Measurements from ENCODE around the gene PSME4.

Gene PSME4, protein sequence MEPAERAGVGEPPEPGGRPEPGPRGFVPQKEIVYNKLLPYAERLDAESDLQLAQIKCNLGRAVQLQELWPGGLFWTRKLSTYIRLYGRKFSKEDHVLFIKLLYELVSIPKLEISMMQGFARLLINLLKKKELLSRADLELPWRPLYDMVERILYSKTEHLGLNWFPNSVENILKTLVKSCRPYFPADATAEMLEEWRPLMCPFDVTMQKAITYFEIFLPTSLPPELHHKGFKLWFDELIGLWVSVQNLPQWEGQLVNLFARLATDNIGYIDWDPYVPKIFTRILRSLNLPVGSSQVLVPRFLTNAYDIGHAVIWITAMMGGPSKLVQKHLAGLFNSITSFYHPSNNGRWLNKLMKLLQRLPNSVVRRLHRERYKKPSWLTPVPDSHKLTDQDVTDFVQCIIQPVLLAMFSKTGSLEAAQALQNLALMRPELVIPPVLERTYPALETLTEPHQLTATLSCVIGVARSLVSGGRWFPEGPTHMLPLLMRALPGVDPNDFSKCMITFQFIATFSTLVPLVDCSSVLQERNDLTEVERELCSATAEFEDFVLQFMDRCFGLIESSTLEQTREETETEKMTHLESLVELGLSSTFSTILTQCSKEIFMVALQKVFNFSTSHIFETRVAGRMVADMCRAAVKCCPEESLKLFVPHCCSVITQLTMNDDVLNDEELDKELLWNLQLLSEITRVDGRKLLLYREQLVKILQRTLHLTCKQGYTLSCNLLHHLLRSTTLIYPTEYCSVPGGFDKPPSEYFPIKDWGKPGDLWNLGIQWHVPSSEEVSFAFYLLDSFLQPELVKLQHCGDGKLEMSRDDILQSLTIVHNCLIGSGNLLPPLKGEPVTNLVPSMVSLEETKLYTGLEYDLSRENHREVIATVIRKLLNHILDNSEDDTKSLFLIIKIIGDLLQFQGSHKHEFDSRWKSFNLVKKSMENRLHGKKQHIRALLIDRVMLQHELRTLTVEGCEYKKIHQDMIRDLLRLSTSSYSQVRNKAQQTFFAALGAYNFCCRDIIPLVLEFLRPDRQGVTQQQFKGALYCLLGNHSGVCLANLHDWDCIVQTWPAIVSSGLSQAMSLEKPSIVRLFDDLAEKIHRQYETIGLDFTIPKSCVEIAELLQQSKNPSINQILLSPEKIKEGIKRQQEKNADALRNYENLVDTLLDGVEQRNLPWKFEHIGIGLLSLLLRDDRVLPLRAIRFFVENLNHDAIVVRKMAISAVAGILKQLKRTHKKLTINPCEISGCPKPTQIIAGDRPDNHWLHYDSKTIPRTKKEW (N-terminal part only)

DNA sequence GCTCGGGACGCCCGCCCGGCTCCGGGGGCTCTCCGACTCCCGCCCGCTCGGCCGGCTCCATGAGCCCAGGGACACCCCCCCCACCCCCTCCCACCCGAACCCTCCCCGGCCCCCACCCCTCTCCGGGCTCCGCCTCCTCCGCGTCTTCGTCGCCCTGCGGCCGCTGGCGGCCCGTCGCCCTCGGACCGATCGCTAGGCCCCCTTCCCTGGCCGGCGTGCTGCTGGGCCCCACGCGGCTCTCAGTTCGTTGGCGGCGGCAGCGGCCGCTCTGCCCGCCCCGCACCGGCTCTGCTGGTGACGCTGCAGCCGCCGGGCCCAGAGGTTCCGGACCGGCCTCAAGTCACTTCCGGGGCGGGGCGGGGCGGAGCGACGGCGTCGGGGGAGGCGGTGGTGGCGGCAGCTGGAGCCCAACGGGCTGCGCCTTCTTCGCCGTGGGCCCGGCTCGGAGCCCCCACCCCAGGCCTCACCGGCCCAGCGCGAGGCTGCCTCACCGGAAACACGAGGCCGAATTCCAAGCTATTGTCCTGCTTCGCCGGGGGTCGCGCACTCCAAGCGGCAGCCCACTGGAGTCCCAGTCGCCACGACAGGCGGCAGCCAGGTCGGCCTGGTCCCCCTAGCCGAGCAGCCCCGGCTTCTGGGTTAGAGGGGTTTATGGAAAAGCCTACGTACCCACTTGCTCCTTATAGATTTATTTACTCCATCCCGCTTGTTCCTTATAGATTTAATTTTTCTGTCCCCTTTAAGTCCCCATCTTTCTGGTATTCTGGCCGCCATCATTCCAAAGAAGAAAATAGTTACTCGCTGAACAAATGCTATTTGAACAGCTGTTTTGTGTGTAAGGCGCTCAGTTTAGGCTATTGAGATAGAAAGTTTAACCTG lies at the start of gene PSME4:
Gene PSME4 (minus strand): TSS at position 270 of the 879 bp plus-strand sequence. CDS start 209 bp downstream, at position 61.
- peak; percentile 93 for DNase-seq (ENCODE audit: low spot score)

DNA sequence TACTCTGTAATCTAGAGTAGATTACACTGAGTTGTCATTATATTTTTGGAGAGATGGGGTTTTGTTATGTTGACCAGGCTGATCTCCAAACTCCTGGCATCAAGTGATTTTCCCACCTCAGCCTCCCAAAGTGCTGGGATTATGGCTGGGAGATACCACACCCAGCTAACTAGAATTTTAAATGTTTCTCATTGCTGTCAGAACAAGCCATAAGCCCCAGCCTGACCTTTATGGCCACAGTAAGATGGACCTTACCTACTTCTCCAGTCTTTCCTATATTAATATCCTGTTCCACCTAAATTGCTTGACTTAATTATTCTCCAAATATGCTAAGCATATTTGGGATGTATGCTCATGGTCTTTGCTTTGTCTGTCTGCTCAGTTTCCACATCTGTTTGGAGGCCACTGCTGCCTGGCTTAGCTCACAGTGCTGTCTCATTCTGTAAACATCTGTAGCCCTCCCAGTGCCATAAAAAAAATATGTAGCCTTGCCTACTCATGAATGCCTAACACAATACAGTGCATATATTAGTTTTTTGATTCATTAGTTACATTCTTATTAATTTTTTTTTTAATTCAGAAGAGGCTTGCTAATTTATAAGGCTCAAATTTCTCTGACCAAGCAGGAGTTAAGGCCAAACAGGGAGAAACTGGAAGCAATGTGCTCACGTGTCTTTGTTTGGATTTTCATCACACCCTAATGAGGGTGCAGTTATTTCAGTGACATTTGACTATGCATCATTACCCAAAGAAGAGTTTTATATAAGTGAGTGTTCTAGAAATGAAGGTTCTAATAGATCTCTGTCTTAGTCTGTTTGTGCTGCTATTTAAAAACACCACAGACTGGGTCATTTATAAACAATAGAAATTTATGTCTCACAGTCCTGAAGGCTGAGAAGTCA lies 45.3 kb upstream of the PSME4 start:
- no peak for DNase-seq (ENCODE audit: low spot score)

DNA sequence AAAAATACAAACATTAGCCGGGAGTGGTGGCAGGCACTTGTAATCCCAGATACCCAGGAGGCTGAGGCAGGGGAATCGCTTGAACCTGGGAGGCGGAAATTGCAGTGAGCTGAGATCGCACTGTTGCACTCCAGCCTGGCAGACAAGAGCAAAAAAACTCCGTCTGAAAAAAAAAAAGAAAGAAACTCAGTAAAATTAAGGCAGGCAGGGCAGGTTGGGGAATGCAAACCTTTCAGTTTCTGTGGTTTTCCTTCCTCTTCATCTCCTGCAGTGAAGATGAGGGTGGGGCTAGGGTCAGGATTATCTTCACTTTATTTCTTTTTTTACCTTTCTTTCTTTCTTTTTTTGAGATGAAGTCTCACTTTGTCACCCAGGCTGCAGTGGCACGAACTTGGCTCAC lies 43.2 kb upstream of the PSME4 start:
- DNase-seq (ENCODE audit: low spot score) = no peak

DNA sequence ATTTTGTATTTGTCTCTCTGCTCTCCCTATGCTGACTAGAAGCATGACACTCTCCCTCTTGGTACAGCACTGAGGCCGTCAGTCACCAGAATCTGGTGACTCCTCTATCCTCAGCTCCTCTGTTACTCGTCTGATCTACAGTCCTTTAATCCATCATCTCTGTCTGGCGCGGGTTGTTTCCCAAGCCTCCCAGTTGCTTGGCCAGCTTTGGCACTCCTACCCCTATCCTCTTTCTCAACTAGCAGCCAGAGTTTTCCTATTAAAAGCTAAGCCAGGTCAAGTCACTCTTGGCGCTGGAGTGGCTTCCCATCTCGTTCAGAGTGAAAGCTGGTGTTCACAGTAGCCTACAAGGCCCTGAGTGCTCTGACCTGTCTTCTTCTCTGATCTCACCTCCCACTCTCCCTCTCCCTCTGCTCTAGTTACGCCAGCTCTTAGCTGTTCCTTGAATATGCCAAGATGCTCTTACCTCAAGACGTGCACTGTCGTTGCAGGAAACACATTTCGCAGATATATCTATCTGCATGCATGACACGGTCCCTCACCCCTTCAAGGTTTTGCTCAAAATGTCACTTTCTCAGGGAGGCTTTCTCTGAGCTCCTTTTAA lies 41.8 kb upstream of the PSME4 start:
- DNase-seq (ENCODE audit: low spot score) = no peak

DNA sequence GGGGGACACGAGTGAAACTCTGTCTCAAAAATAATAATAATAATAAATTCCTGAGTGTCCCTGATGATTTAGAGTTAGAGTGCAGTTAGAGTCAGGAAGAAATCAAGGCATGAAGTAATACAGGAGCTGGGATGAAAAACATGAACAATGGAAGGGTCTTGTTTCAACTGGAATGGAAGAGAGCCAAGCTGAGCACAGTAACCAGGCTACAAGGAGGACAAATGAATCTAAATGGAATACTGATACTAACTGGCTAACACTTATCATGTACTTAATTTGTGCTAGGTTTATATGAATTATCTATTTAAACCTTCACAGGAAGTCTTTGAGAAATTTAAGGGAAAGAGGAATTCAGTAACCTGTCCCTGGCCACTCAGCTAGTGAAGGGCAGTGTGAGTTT lies 38.8 kb upstream of the PSME4 start:
- DNase-seq (ENCODE audit: low spot score) = no peak

DNA sequence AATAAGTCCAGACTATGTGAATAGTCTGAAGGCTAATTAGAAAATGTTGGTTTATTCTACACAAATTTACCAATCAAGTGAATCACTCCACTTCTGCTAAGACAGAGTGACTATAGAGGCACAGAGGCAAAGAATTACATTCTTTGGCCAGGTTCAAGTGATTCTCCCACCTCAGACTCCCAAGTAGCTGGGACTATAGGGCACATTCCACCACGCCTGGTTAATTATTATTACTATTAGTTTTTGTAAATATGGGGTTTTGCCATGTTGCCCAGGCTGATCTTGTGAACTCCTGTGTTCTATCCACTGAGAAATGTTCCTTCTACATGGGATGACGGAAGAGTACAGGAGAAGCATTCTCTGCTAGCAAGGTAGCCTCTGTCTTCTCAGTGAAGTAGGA lies 37.6 kb upstream of the PSME4 start:
- DNase-seq (ENCODE audit: low spot score) = no peak

DNA sequence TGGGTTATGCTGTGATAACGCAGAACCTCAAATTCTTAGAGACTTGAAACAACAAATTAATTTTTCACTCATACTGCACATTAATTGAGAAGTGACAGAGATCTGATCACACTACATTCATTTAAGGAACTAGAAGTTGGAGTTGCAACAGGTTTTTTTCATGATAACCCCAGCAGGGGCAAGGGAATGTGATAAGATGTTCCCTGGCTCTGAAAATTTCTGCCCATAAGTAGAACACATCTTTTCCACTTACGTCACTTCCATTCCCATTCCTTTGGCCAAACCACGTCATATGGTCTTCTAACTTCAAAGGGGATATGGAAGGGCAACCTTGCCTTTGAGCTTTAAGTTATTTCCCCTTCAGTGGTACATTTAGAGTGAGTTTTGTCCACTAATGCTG lies 29.7 kb upstream of the PSME4 start:
- no peak for DNase-seq (ENCODE audit: low spot score)

DNA sequence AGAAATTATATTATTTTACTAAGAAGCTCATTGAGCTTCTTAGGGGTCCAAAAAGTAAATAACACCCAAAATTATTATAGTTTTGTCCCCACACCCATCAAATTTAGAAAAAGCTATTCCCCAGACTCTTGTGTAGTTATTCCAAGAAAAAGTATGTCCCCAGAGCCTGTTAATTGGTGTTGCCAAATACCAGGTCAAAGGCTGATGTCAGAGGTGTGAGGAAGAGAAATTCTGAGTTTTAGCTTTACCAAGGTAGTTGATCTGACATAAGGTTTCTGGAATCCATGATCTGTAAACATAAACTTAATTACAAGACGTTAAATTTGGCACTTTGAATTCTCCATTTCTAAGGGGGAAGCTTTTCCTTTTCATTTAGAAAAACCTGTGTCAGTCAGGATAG lies 29.3 kb upstream of the PSME4 start:
- no peak for DNase-seq (ENCODE audit: low spot score)

DNA sequence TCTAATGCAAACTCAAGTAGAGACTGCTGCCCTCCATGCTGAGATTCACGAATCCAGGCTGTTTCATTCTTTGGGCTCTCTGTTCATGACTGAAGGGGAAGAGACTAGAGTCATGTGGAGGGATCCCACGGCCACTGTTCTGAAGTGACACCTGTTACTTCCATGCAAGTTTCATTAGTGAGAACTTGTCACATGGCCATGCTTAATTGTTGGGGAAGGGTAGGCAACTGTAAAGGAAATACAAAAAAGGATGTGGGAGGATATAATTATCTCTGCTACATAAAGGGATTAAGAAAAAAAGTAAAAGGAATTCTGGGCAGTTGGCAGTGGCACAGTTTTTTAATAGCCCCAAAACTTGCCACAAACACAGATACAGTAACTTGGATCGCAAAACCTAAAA lies 28.0 kb upstream of the PSME4 start:
- DNase-seq (ENCODE audit: low spot score) = no peak

DNA sequence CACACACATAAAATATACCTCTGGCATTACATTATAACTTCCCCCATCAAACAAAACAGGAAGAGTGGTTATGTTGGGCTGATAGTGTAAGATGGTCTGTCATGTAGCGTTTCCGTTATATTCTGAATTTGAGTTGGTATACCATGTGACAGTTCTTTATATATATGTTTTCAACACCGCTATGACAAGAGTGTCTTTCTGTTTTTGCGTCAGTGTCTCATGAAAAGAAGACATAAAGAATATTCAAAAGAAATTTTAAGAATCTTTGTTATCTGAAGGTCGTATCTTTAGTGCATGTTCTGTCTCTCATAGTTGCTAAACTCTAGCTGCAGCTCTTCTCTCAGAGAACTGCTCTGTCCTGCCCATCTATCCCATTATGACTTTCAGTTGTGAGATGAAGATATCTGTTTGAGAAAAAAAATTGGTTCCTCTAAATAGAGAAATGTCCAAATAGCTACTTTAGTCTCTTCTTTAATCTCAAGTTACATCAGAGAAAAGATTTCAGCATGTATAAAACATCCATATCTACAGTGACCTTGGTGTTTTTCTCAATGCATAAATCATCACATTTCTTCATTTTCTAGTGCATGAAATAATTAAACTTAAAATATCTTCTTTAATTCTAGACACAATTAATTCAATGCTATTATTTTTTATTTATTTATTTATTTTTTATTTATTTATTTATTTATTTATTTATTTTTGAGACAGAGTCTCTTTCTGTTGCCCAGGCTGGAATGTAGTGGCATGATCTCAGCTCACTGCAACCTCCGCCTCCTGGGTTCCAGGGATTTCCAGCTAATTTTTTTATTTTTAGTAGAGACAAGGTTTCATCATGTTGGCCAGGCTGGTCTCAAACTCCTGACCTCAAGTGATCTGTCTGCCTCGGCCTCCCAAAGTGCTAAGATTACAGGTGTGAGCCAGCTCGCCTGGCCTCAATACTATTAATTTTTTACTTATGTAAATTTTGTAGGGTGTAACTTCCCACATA lies 24.3 kb upstream of the PSME4 start:
- DNase-seq (ENCODE audit: low spot score) = no peak

DNA sequence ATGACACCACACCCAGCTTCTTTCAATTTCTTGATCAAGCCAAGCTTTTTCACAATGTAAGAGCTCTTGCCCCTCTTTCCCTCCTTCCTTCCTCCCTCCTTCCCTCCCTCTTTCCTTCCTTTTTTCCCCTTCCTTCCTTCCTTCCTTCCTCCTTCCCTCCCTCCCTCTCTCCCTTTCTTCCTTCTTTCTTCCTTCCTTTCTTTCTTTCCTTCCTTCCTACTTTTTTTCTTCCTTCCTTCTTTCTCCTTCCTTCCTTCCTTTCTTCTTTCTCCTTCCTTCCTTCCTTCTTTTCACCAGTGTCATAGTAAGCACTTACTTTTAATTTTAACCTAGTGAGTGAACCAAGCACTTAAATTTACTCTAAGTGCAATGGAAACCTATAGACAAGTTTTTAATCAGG lies 21.2 kb upstream of the PSME4 start:
- no peak for DNase-seq (ENCODE audit: low spot score)

DNA sequence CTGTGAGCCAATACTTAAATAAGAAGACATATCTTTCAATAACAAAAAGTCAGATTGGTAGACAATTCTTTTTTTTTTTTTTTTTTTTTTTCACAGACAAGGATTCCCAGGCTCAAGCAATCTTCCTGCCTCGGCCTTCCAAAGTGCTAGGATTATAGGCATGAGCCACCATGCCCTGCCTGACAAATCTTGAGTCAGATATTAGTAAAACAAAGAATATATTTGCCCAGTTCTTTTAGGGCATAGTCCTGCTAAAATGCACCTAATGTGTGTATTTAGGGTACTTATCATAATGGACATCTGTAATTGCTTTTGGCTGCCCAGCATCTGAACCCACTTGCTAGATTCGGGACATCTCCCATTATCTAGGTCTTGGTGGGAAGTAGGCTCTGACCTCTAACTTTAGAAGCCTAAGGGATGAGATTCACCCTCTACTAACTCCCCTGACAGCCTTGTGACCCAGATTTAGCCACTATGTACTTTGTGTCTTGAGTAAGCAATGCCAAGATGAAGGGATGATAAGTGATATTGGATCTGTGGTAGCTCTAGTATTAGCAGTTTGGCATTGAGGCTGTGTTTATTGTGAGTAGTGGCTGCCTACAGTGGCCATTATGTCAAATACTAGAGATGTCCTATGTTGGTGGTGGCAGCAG lies 18.5 kb upstream of the PSME4 start:
- DNase-seq (ENCODE audit: low spot score) = no peak

DNA sequence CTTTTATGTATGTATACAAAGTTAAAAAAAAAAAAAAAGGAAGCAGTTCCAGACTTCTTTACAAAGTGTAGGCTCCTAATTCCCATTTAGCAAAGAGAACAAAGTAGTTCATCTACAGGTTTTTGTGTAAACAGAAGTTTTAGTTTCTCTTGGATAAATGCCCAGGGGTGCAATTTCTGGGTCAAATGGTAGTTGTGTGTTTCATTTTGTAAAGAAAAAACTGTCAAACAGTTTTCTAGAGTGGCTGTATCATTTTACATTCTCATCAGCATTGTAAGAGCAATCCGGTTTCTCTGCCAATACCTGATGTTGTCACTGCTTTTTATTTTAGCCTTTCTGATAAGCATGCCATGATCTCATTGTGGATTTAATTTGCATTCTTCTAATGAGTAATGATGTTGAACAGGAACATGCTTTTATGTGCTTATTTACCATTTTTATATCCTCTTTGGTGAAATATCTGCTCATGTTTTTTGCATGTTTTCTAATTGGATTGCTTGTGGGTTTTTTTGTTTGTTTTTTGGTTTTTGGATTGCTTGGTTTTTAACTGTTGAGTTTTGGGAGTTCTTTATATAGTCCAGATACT lies 16.6 kb upstream of the PSME4 start:
- no peak for DNase-seq (ENCODE audit: low spot score)

DNA sequence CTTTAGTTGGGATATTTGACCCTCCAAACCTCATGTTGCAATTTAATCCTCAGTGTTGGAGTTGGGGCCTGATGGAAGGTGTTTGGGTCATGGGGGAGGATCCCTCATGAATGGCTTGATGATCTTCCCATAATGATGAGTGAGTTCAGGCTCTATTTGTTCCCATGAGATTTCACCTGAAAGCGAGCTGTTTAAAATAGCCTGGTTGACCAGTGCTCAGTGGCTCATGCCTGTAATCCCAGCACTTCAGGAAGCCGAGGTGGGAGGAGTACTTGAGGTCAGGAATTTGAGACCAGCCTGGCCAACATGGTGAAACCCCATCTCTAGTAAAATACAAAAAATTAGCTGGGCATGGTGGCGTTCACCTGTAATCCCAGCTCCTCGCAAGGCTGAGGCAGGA lies 14.9 kb upstream of the PSME4 start:
- DNase-seq (ENCODE audit: low spot score) = no peak

DNA sequence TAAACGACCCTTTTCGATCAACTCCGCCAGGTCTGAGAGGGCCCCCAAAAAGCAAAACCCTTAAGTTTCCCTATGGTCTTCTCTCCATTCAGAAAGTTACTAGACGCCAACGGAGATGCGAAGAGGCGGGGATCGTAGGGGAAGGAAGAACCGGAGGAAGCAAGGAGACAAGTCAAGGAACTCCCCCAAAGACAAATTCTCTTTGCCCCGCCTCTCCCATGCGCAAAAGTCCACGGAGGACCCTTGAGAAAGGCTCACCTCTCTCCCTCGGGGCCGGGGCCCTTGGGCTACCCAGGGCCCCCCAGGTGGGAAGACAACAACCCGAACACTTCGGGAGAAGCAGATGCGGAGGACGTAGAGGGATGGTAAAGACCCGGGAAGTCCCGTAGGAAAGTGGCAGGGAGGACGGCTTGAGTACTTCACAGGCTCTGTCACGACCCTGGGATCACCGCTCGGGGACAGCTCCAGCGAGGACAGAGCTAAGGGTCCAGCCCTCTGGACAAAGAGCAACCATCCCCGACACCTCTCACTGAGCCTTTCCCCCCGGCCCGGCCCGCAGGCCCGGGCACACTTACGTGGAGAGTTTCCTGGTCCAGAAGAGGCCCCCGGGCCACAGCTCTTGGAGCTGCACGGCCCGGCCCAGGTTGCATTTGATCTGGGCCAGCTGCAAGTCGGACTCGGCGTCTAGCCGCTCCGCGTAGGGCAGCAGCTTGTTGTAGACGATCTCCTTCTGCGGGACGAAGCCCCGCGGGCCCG lies 647 bp downstream of the PSME4 start:
- DNase-seq (ENCODE audit: low spot score) = no peak

DNA sequence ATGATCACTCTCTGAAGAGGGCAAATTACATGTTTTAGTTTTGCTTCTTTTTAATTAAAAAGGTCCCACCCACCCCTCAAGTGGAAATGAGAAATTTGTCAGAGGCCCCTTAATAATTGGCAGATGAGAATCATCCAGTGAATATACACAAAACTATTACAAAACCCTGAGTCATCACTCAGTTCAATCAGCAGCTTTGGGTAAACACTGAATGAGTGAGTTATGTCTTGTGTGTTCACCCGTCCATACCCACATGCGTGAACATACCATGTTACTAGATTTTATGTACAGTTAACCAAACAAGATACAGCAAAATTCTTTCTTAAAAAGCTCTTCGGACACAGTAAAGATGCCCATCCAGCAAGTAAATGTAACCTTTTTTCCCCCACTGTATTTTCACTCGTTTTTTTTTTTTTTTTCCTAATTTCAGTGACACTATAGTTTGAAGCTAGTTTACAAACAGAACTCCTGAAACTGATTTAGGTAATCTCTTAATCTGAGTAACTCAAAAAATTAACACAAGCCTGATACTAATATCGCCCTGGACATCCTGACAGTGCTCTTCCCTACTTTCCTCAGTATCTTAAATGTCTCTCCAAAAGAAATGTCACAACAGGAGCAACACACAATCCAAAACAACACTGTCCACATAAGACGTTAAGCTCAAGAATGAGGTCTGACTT lies 1.4 kb downstream of the PSME4 start:
- no peak for DNase-seq (ENCODE audit: low spot score)
